ENCODE data around the gene NKPD1.

DNA sequence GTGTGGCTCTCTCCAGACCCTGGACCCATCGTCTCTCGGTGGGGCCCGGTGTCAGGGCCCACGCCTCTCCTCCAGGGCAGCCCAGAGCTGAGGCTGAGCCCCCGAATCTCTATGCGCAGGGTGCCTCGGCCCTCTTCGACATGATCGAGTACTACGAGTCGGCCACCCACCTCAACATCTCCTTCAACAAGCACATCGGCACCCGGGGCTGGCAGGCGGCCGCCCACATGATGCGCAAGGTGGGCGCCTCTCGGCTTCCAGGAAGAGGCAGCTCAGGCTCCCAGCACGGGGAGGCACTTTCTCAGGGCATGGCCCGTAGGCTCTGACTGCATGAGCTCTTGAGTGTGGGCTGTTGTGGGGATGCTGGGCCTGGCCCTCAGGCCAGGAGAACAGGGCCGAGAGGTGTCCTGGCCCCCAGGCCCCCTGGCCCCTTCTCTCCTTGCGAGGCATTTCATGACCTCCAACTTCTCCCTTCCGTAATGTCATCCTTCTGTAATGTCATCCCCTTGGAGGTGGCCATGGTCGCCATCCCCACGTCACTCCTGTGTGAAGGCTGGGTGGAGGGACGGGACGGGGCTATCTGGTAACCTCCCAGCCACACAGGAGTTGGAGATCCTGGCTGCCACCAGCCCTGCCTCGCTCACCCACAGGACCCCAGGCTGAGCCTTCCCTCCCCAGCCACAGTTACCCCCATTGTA is 19.4 kb downstream of the NKPD1 start:
- TF ChIP-seq POLR2A (IDR thresholded peaks at IDR 0.05) (no peak), CTCF (IDR thresholded peaks at IDR 0.05) (no peak), POLR2AphosphoS5 (IDR thresholded peaks at IDR 0.05) (no peak)

All from breast epithelium (tissue), 3 donors.